ENCODE results near the gene SH2D6.
"Not testable (repeated sequence)": the region's sequence is repeated elsewhere in the genome, so short reads cannot be mapped to it uniquely, and the experiment has no call there.

The SH2D6 gene

DNA sequence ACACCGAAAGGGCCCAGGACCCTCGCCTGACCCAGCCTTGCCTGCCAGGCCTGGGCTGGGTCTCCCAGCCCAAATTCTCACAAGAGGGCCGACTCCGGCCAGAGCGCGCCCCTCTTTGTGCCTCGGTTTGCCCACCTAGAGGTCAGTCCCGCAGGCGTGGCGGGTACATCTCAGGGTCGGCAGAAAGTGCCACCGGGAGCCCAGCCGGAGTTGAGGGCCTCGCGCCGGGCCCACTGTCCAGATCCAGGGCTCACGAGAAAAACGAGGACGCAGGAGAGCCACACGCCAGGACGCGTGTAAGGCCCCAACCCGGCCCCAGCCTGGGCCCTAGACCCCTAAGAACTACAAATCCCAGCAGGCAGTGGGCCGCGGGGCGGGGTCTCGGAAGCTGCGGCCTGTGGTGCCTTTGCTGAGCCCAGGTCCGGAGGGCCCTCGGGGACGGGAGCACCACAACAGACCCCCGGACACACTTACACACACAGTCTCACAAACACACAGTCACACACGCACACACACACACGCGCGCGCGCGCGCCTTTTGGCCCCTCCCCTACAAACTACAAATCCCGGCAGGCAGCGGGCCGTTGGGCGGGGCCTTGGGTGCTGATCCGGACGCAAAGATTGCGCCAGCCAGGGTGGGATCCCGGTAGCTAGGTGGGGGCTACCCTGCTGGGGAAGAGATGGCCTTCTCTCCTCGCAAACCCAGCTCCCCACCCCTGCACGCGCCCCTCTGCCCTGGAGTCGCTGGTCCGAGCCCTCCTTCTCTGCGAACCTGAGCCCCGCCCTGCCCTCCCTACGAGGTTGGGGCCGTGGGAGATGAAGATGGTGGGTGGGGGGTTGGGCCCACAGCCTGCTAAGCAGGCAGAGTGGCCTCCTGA is at the start of gene SH2D6:
Gene SH2D6, plus strand, starts transcription at position 583 of the 877 bp plus-strand sequence. CDS start 10,752 bp downstream, outside the sequence.
- Histone ChIP-seq H3K4me1 (ENCODE audit: control insufficient read depth, insufficient read depth, low read length) (peaks cover 62% of the 10 kb centered on the region), H3K27me3 (ENCODE audit: control insufficient read depth, insufficient read depth, low read length) (no peaks in the 10 kb centered on the region), H3K36me3 (ENCODE audit: control insufficient read depth, insufficient read depth, low read length) (no peaks in the 10 kb centered on the region), H3K9ac (ENCODE audit: low read length) (peak within 1 kb of the TSS; percentile 90), H3K9me3 (ENCODE audit: control insufficient read depth, low read length) (no peaks in the 10 kb centered on the region), H3K4me3 (ENCODE audit: low read length) (peak within 1 kb of the TSS; percentile 75)

DNA sequence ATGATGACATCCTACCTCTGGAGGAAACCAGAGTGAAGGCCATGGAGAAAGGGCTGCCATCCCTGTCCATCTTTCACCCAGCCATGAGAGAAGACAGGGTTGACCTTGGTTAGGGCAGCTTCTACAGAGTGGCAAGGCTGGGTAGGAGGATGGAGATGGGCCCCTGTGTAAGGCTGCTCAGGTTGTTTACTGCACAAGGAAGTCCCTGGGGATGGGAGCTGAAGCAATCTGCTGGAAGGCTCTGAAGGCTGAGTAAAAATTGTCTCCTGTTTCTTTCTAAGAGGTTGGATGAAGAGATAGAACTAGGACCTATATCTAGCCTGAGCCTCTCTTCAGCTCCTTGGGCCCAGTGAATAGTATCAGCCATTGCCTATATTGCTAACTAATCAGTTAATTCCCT is 49.6 kb upstream of the SH2D6 start:
- peaks cover 4% of the 10 kb centered on the region for H3K4me1 ChIP-seq (ENCODE audit: control insufficient read depth, insufficient read depth, low read length)

DNA sequence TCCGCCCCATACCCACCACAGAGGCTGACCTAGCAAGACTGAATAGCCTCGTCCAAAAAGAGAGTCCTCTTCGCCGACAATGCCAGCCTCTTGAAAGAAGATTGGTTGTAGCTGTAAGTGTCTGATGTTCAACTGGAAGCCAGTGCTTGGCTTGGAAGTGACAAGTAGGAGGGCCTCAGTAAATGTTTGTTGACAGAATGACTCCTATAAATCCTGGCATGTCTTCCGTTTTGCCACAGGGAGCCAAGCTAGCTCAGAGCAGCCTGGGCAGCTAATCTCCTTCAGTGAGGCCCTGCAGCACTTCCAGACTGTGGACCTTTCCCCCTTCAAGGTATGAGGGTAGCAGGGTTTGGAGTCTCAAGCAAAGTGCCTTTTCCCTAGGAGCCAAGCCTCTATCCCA is 49.0 kb upstream of the SH2D6 start:
- H3K9ac ChIP-seq (ENCODE audit: low read length): no peak overlapping the region
- peaks cover 4% of the 10 kb centered on the region for H3K4me1 ChIP-seq (ENCODE audit: control insufficient read depth, insufficient read depth, low read length)
- H3K36me3 ChIP-seq (ENCODE audit: control insufficient read depth, insufficient read depth, low read length): no peaks in the 10 kb centered on the region
- no peaks in the 10 kb centered on the region for H3K27me3 ChIP-seq (ENCODE audit: control insufficient read depth, insufficient read depth, low read length)
- H3K9me3 ChIP-seq (ENCODE audit: control insufficient read depth, low read length): no peaks in the 10 kb centered on the region
- H3K4me3 ChIP-seq (ENCODE audit: low read length): no peak overlapping the region

More for the DNA sequence above, 49.6 kb upstream of the SH2D6 start:
- Histone ChIP-seq H3K27me3 (ENCODE audit: control insufficient read depth, insufficient read depth, low read length) (no peaks in the 10 kb centered on the region), H3K36me3 (ENCODE audit: control insufficient read depth, insufficient read depth, low read length) (no peaks in the 10 kb centered on the region), H3K9ac (ENCODE audit: low read length) (no peak overlapping the region), H3K4me3 (ENCODE audit: low read length) (no peak overlapping the region), H3K9me3 (ENCODE audit: control insufficient read depth, low read length) (no peaks in the 10 kb centered on the region)

DNA sequence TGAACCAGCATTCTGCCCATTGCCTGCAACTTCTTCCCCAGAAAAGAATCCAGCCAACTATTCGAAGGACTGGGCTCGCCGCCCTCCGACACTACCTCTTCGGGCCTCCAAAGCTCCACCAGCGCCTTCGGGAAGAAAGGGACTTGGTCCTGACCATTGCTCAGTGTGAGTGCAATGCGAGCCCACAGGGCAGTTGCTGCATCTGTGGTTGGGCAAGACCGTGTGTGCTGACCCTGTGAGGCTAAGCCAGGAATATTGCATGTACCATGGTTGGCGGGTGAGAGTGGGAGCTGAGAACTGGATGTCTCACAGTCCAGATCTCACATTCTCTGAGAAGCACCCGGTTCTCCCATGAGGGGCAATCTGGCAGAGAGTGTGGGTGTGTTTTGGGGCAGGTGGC is 47.5 kb upstream of the SH2D6 start:
- Histone ChIP-seq H3K27me3 (ENCODE audit: control insufficient read depth, insufficient read depth, low read length) (no peaks in the 10 kb centered on the region), H3K4me3 (ENCODE audit: low read length) (no peak overlapping the region), H3K9me3 (ENCODE audit: control insufficient read depth, low read length) (no peaks in the 10 kb centered on the region), H3K4me1 (ENCODE audit: control insufficient read depth, insufficient read depth, low read length) (peaks cover 4% of the 10 kb centered on the region), H3K36me3 (ENCODE audit: control insufficient read depth, insufficient read depth, low read length) (no peaks in the 10 kb centered on the region), H3K9ac (ENCODE audit: low read length) (no peak overlapping the region)

DNA sequence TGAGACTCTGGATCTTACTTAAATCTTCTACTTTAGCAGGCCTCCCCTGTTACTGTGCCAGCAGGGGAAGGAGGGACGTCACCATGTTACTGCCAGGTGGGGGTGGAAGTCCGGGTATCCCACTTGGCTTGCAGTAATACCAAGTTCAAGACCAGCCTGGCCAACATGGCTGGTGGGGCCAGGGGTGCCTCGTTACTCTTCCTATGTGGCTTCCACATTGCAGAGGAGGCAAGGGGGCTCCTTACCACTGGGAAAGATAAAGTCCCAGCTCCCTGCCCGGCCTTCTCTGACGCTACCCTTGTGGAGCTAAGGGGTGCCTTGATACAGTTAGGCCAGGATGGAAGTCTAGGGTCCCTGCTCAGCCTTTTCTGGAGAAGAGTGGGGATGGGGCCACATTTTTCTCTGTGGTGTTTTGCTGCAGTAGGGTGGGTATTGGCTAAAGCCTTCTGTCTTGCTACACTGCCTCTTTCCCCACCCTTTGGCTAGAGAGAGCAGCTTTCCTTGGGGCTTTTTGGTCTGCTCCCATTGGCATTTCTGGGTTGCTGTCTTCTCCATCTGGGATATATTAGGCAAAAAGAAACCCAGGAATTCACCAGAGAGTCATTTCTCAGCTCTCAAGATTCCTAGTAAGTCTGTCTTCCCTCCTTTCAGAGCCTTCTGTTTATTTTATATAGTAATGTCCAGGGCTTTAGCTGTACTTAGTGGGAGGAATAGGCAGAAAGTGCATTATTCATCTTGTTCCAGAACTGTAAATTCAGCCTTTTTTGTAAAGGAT is 42.0 kb upstream of the SH2D6 start:
- no peaks in the 10 kb centered on the region for H3K27me3 ChIP-seq (ENCODE audit: control insufficient read depth, insufficient read depth, low read length)
- H3K36me3 ChIP-seq (ENCODE audit: control insufficient read depth, insufficient read depth, low read length): no peaks in the 10 kb centered on the region
- H3K9me3 ChIP-seq (ENCODE audit: control insufficient read depth, low read length): no peaks in the 10 kb centered on the region
- H3K4me1 ChIP-seq (ENCODE audit: control insufficient read depth, insufficient read depth, low read length): no peaks in the 10 kb centered on the region
- H3K9ac ChIP-seq (ENCODE audit: low read length): no peak overlapping the region
- no peak overlapping the region for H3K4me3 ChIP-seq (ENCODE audit: low read length)

DNA sequence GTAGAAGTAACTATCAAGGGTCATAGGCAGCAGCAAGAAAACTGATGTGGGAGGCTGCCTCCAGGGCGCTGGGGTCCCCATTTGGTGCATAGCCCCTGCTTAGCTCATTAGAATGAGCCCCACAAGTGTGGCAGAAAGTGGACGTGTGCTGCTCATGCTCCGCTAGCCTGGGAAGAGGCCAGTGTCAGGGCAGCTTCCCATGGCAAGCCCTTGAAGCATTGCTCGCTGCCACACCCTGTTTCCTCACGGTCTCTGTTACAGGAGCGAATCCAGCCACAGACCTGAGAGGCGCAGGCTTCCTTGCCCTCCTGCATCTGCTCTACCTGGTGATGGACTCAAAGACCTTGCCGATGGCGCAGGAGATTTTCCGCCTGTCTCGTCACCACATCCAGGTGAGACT is 41.4 kb upstream of the SH2D6 start:
- Histone ChIP-seq H3K36me3 (ENCODE audit: control insufficient read depth, insufficient read depth, low read length) (no peaks in the 10 kb centered on the region), H3K4me3 (ENCODE audit: low read length) (no peak overlapping the region), H3K9me3 (ENCODE audit: control insufficient read depth, low read length) (no peaks in the 10 kb centered on the region), H3K27me3 (ENCODE audit: control insufficient read depth, insufficient read depth, low read length) (no peaks in the 10 kb centered on the region), H3K4me1 (ENCODE audit: control insufficient read depth, insufficient read depth, low read length) (no peaks in the 10 kb centered on the region), H3K9ac (ENCODE audit: low read length) (no peak overlapping the region)

DNA sequence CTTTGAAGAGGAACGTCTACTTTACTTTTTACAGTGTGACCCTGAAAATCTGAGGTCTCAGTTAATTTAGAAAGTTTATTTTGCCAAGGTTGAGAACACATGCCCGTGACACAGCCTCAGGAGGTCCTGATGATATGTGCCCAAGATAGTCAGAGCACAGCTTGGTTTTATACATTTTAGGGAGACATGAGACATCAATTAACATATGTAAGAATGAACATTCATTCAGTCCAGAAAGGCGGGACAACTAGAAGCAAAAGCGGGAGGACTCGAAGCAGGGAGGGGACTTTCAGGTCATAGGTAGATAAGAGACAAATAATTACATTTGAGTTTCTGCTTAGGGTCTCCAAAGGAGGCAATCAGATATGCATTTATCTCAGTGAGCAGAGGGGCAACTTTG is 40.3 kb upstream of the SH2D6 start:
- no peak overlapping the region for H3K9ac ChIP-seq (ENCODE audit: low read length)
- no peak overlapping the region for H3K4me3 ChIP-seq (ENCODE audit: low read length)
- H3K4me1 ChIP-seq (ENCODE audit: control insufficient read depth, insufficient read depth, low read length): no peaks in the 10 kb centered on the region
- H3K9me3 ChIP-seq (ENCODE audit: control insufficient read depth, low read length): no peaks in the 10 kb centered on the region
- no peaks in the 10 kb centered on the region for H3K36me3 ChIP-seq (ENCODE audit: control insufficient read depth, insufficient read depth, low read length)
- no peaks in the 10 kb centered on the region for H3K27me3 ChIP-seq (ENCODE audit: control insufficient read depth, insufficient read depth, low read length)

DNA sequence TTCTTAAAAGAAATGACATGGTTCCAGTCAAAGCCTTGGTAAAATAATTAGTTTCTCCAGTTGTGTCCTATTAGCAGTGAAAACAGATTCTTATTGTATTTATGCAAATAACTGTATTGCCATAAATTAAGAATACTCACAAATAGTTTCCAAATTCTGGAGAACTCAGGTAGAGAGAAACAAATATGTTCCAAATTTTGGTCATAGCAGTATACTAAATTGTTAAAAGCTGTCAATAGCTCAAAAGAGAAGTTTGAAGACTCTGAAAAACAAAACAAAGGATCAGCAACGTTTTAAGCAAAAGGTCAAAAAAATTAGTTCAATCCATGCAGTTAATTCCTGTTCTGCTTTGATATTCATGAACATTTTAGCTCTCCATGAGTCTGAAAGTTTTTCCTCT is 38.5 kb upstream of the SH2D6 start:
- H3K27me3 ChIP-seq (ENCODE audit: control insufficient read depth, insufficient read depth, low read length): no peaks in the 10 kb centered on the region
- no peak overlapping the region for H3K9ac ChIP-seq (ENCODE audit: low read length)
- H3K9me3 ChIP-seq (ENCODE audit: control insufficient read depth, low read length): no peaks in the 10 kb centered on the region
- no peaks in the 10 kb centered on the region for H3K4me1 ChIP-seq (ENCODE audit: control insufficient read depth, insufficient read depth, low read length)
- no peak overlapping the region for H3K4me3 ChIP-seq (ENCODE audit: low read length)
- H3K36me3 ChIP-seq (ENCODE audit: control insufficient read depth, insufficient read depth, low read length): no peaks in the 10 kb centered on the region

DNA sequence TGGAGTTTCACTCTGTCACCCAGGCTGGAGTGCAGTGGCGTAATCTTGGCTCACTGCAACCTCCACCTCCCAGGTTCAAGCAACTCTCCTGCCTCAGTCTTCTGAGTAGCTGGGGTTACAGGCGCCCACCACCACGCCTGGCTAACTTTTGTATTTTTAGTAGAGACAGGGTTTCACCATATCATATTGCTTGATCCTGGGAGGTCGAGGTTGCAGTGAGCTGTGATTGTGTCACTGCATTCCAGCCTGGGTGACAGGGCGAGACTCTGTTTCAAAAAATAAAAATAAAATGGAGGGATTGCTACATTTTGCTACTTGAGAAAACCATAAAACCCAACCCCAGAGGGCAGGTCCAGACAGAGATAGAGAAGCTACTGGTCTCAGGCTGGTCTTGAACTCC is 35.4 kb upstream of the SH2D6 start:
- H3K36me3 ChIP-seq (ENCODE audit: control insufficient read depth, insufficient read depth, low read length): not testable (repeated sequence)

DNA sequence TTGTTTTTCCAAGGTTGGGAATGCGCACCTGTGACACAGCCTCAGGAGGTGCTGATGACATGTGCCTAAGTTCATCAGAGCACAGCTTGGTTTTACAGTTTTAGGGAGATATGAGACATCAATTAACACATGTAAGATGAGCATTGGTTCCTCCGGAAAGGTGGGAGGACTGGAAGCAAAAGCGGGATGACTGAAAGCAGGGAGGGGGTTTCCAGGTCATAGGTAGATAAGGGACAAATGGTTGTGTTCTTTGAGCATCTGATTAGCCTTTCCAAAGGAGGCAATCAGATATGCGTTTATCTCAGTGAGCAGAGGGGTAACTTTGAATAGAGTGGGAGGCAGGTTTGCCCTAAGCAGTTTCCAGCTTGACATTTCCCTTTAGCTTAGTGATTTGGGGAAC is 34.7 kb upstream of the SH2D6 start:
- Histone ChIP-seq H3K36me3 (ENCODE audit: control insufficient read depth, insufficient read depth, low read length) (no peaks in the 10 kb centered on the region), H3K4me1 (ENCODE audit: control insufficient read depth, insufficient read depth, low read length) (no peaks in the 10 kb centered on the region), H3K27me3 (ENCODE audit: control insufficient read depth, insufficient read depth, low read length) (no peaks in the 10 kb centered on the region), H3K9ac (ENCODE audit: low read length) (no peak overlapping the region), H3K9me3 (ENCODE audit: control insufficient read depth, low read length) (no peaks in the 10 kb centered on the region), H3K4me3 (ENCODE audit: low read length) (no peak overlapping the region)

More for the DNA sequence above, 35.4 kb upstream of the SH2D6 start:
- not testable (repeated sequence) for H3K9me3 ChIP-seq (ENCODE audit: control insufficient read depth, low read length); H3K4me1 ChIP-seq (ENCODE audit: control insufficient read depth, insufficient read depth, low read length); H3K27me3 ChIP-seq (ENCODE audit: control insufficient read depth, insufficient read depth, low read length); H3K9ac ChIP-seq (ENCODE audit: low read length); H3K4me3 ChIP-seq (ENCODE audit: low read length)

DNA sequence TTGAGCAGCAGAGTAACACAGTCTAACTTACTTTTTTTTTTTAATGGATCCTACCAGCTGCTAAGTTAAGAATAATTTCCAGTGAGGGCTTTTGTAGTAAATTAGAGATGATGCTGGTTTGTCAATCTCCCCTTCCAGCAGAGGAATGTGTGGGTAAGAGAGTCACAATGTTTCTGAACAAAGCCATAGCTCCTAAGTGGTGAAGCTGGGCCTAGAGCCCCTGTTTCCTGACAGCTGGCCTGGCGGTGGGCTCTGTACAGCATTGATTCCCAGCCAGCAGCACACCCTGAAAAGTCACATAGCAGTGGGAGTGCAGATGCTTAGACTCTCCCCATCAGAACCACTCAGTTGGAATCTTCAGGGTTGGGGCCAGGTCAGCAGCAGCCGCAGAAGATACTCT is 32.8 kb upstream of the SH2D6 start:
- Histone ChIP-seq H3K27me3 (ENCODE audit: control insufficient read depth, insufficient read depth, low read length) (no peaks in the 10 kb centered on the region), H3K4me3 (ENCODE audit: low read length) (no peak overlapping the region), H3K4me1 (ENCODE audit: control insufficient read depth, insufficient read depth, low read length) (no peaks in the 10 kb centered on the region), H3K9me3 (ENCODE audit: control insufficient read depth, low read length) (no peaks in the 10 kb centered on the region), H3K36me3 (ENCODE audit: control insufficient read depth, insufficient read depth, low read length) (no peaks in the 10 kb centered on the region), H3K9ac (ENCODE audit: low read length) (no peak overlapping the region)

DNA sequence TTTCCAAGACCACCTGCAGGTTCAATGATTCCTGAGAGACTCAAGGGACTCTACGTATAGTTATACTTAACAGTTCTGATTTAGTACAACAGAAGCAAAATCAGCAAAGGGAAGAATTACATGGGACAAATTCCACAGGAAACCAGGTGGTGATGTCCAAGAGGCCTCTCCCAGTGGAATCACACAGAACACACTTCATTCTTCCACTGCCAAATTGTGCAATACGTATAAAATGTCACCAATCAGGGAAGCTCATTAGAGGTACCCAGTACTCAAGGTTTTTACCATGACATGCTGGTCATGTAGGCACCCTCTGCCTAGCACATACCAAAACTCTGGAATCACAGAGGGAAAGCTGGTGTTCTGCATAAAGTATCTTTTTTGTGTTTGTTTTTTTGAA is 30.8 kb upstream of the SH2D6 start:
- no peak overlapping the region for H3K4me3 ChIP-seq (ENCODE audit: low read length)
- H3K9ac ChIP-seq (ENCODE audit: low read length): no peak overlapping the region
- H3K36me3 ChIP-seq (ENCODE audit: control insufficient read depth, insufficient read depth, low read length): peaks cover 4% of the 10 kb centered on the region
- no peaks in the 10 kb centered on the region for H3K9me3 ChIP-seq (ENCODE audit: control insufficient read depth, low read length)
- H3K27me3 ChIP-seq (ENCODE audit: control insufficient read depth, insufficient read depth, low read length): no peaks in the 10 kb centered on the region
- H3K4me1 ChIP-seq (ENCODE audit: control insufficient read depth, insufficient read depth, low read length): peaks cover 5% of the 10 kb centered on the region

Data from mucosa of stomach (tissue), 1 donor.